Stimulated activated CD4-positive, alpha-beta T cell treated with anti-CD3 and anti-CD28 coated beads, TNF-alpha, amount 100 ng/mL, for 24 hours (primary cell): ENCODE data around the gene COLEC12.

ENCODE experiments used
- DNase-seq, 3 experiments: peaks; one replicate each; pipeline ENCODE4 v3.0.0-alpha.2; 2020; ENCODE audit warnings: low read depth in 3 of 3

Gene COLEC12

DNA sequence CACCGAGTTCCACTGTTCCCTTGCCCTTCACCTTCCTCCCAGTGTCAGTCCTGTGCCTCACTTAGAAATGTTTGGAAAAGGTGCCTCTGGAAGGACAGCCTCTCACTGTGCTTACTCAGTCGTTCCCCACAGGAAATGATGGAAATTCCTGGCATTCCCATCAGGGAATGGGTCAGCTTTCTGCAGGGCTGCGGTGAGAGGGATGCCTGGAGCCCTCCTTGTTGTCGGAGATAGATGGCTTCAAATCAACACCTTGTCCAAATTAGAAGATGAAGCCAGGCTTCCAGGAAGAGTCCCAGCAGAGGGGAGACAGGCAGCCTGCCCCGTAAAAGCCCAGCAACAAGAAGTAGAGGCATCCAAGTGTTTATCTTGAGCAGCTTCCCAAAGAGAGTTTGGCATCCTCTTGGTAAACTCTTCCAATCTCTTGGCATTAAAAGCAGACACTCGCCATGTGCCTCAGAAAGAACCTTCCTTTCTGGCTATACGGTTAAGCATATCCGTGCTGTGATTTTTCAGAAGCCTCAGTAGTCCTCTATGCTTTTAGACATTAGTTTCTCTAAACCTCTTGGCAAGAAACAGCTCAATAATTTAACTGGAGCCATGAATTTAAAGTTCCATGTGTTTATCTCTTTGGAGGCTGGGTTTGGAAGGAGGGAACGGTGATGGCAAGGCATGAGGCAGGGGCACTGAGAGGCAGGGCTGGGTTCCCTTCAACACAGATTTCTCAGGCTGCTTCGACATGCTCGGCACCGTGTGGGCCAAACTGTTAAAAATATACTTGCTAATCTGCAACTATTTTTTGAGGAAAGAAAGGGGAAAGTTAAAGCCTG lies 25.1 kb downstream of the COLEC12 start:
- no peak for DNase-seq

DNA sequence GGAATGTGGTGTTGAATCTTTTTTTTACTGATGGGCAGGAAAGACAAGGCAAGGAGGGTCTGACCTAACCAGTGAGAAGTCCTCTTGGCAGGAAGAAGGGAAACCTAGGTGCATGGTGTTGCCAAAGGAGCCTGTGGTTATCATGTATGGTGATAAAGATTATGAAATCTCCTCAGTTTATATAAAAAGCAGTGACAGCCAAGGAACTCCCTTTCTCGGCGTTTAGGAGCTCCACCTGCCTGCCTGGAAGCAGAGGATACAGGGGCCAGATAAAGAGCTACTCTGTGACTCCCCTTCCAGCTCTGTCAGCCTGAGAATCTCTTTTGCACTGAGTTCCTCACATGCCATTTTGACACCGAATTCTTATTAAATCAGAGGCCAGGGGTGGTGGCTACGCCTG lies 26.1 kb downstream of the COLEC12 start:
- DNase-seq: no peak

DNA sequence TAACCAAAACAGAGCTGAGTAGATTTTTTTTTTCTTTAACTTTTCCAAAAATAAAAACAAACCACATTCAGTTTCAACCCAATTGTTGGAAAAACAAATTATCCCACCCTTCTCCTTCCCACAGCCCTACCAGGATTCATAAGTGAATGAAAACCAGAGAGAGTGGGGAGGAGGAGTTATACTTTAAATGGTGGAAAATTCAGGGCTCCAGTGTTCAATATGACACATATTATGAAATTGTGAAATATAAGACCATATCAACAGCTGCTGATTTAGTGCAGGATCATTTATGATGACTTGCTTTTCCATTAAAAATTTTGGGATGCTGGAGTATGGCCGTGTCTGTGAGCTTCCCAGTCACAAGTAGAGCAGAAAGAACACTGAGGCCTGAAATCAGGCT lies 26.7 kb downstream of the COLEC12 start:
- DNase-seq: no peak

DNA sequence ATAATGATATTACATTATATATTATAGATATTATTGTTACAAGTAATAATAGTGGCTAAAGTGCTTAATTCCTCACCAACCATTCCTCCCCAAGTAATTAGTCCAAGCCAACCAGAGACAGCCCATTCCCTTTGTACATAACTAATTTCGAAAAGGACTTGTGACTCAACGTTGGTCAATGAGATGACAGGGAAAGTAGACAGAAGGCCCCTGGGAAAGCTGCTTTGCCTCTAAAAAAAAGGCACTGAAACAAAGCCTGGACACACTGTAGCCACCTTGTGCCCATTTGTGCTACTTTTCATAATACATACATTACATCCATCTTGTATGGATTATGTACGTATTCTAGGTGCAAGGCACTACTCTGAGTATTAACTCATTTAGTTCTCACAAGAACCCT lies 28.8 kb downstream of the COLEC12 start:
- no peak for DNase-seq

DNA sequence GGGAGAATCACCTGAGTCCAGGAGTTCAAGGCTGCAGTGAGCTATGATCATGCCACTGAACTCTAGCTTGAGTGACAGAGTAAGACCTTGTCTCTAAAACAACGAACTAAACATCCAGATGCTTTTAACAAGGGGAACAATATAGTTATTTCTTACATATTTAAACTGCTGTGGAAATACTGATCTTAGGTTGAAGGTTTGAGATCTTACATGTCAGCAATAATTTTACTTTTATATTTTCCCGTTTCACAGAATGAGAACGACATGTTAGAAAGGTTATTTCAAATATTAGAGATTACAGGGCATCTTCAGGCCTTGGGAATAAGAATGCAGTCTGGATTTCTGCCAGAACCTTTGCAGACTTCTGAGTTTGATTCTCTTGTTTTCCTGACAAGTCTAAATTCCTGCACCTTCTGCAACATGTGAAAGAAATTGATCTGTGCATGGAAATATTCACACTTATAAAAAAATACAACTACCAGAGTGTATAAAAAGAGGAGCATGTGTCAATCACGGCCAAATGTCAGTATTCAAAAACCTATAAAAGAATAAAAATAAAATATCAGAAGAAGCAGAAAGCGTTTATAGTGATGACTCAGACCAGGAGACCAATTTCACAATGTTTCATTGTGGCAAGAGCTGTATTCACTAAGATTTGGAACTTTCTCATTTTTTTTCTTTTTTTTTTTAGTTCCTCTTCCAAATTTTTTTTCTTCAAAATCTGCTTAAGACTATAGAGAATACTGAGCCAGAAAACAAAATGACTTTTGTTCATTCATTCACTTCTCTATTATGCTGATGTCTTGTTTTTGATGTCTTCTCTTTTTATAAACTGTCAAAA lies 29.6 kb downstream of the COLEC12 start:
- no peak for DNase-seq

DNA sequence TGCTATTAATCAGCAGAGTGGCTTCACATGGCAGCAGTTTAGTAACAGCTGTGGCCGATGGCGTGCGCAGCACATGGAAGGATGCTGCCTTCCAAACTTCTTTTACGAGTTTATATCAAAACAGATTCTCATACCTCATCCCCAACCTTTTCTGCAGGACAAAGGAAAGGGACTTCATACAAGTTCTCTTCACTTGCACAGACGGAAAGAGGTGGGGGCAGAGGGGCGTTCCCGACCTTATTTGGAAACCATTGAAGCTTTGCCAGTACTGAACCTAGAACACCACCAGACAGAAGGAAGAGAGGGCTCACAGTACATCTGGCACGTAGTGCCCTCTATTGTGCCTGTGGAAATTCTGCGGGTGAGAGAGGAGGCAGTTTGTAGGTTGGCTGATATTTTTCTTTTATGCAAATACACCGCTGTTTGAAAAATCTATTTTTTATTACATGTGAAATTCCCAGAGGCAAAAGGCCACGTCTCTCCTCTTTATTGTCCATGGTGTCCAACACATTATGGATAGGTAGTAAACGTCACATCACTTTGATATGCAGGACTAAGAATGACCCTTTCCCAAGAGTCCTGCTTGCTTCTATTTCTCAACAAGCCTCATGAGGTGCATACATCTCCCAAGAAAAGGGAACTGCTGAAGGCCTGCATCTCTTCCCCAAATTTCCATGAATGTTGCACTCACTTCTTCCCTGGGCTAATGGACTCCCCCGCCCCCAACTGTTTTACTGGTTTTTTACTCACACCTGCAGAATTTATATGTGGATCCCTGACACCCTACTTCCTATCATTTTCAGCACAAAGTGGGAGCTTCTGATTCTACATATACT lies 31.3 kb downstream of the COLEC12 start:
- DNase-seq: no peak

DNA sequence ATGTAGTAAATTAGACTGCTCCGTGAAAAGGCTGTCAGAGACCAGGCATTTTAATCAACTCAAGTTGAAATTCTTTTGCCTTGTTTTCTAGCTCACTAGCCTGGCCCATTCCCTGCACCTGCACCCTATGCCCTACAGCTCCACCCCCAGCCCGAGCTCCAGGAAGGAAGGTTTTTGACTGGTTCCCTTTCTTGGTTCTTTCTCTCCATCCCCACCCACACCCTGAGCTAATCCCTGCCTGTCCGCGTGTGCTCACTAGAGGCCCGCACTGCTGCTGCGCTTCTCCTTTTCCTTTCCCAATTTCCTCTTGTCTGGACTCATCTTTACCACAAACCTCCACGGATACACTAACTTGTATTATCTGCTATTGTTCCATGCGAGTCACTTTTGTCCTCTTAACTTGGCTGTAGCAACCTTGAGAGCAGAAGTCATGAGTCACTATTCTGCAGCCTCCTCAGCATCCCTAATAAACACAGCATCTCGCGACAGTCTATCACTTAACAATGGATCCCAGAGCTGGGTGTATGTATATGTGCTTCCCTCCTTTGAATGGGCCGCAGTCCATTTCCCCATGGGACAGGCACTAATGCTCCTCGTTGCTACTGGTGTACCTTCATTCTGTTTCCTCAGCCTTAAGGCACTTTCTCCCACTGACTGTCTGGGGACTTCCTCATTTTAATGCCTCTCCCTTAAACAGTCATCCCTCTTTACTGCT lies 36.5 kb downstream of the COLEC12 start:
- no peak for DNase-seq

DNA sequence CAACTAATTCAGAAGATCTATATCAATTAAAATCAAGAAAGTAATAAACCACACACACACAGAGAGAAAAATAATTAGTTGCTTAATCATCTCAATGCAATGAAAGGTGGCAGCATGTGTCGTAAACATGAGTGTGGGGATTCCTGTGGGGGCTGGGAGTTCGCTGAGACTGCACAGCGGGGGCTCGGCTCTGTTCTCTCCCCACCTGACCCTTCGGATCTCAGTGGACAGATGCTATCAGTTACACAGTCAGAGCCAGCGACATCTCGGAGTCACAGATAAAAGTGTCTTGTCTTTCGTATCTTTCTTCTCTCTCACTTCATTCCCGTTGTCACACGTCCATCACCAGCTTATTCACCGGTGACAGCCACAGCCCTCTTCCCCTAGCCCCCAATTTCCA lies 37.1 kb downstream of the COLEC12 start:
- DNase-seq: no peak

DNA sequence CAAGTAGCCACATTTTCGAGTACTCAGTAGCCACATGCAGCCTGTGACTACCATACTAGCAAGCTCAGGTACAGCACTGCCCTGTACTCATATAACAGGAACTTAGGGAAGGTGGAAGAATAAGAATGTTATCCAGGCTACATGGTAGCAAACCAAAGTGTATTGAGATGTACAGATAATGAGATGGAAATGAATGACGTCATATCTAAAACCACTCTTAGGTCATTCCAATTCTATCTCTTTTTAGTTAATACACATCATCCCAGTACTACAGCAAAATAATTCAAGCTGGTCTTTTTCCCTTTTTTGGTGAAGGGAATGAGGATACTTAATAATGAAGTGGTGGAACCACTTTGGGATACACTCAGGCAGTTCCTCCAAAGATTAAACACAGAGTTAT lies 38.7 kb downstream of the COLEC12 start:
- no peak for DNase-seq

DNA sequence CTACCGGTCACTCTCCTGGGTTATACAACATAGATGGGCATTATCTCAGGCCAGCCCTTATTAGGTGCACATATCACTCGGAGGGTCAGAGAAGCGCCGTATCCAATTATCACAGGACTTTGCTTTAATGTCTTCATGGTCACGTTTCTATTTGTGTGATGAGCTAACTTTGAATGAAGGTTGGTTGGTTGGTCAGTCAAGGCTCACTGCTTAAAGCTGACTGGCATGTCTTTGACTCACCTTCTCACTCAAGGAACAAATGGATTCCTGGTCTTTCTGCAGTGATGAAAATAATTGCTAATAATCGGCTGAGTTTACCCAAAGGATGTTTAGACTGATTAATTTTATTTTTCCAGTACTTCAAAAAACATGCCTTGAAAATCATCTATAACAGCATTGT lies 39.7 kb downstream of the COLEC12 start:
- DNase-seq: no peak

DNA sequence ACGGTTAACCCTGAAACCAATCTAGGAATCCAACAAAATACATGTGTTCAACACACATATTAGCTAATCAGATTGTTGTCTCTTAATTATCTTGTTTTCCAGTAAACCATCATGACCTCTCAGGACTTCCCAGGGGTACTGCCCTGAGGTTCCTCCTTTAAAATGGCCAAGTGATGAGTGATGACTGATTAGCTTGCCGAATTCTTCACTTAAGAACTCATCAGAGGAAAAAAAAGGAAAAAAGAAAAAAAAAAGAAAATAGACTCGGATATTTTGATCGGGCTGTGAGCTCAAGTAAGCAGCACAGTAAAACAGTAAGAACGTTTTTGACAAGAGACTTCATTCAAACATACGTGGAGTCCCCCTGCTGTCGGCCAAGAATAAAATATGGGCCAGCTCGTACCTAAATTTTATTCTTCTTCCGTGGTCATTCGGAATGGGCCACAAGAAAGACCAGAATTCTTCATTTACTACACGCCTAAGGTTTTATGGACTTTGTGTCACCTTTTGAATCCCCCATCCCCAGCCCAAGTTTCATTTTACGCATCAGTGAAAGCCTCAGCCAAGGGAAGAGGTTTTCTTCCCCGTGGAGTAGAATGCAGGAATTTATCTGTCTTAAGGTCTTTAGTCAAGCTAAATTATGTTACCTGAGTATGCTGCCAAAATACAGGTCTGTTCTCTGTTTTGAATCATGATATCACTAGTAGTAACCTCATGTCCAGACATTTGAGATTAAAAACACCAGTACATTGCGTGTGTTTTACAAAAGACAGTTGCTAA lies 40.5 kb downstream of the COLEC12 start:
- no peak for DNase-seq

DNA sequence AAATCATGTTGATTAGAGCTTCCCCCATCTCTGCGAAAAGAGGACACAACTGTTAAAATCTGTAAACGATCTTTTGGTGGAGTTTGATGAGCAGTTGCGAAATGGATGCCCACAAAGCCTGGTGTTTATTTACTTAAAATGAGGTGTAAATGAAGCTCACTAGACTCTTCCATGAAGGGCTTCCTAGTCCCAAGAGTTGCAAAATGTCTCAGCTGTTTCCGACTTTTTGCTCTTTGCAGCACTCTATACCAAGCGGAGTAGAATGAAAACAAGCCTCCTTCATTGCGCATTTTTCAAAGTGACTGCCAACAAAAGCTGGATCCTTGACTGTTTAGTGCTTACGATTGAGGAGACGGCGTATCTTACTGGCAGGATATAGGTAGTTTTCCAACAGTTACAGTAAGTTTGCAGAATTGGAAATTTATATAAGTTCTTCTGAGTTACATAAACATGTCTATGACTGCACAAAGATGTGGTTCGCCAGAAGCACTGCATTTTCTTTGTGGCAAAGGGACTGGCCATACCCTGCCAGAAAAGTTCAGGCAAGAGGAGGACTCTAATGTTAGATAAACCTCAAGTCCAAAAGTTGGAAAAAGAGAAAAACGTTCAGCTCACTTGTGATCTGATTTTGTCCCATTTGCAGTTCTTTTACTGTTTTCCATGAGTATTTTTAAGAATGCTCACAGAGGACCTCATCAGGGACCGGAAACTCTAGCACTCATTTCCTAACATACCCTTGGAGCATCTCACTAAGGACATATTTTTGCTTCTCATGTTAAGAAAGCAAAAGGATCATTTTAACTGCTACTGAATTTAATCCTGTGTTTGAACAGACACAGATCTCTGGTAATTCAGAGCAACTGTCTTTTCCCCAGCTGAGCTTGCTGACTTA lies 42.7 kb downstream of the COLEC12 start:
- no peak for DNase-seq

DNA sequence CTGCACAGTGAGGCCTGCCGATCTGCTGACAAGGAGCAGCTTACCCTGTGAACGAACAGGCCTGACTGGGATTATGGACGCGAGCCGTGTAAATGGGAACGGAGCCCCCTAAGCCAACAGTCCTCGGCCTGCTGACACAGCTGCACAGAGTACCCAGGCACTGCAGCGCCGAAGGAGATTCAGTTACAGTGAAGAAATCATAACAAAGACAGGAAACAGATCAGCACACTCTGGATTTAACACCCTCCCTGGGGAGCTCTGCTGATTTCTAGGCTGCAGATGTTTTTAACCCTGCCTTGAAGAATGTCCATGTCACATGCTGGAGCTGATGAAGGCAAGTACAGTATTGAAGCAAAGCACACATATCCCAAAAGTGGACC lies 43.4 kb downstream of the COLEC12 start:
- no peak for DNase-seq

DNA sequence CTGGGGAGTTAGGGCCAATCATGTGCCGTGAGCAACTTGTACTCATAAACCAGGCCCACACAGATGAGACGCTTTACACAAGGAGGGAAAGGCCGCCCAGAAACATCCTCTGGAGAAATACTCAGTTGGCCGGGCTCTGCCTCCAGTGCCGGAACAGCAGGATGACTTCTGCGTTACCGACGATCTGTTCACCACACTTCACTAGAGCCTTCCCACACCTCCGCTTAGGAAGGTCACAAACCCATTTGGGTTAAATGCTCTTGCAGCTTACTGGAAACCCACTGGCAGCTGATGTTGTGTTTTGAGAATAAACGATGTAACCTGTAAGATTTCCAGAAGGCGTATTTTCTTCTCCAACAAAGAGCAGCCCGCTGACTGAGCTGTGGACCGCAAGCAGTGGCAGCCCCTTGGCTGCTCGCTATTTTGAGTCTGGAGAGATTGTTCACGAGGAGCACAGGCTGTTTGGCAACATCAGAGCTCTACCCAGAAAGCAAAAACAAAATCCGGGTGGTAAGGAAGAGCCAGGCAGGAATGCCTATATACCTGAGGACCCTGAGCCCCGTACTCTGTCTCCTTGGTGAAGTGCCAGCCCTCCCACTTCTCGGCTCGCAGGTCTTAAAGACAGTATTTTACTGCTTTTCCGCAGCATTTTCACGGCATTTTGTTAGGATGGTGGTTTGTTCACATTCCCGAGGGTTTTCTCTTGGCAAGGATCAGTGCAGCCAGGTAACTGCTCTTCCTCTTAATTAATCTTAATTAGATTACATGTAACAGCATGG lies 44.0 kb downstream of the COLEC12 start:
- no peak for DNase-seq

DNA sequence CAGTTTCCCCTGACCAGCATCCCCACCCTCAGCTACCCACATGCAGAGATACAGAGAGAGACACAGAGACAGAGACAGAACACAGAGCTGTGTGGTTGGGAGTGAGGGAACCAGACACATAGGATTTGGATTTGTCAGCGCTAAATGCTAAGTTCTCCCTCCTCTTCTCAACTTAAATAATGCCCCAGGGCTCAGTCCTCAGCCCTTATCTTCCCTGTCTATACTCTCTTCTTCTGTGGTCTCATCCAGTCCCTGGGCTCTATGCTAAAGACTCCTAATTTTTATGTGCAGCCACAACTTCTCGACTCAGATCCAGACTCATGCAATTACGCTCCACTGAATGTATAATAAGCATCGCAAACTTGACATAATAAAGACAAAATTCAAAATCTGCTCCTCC lies 47.1 kb downstream of the COLEC12 start:
- no peak for DNase-seq

DNA sequence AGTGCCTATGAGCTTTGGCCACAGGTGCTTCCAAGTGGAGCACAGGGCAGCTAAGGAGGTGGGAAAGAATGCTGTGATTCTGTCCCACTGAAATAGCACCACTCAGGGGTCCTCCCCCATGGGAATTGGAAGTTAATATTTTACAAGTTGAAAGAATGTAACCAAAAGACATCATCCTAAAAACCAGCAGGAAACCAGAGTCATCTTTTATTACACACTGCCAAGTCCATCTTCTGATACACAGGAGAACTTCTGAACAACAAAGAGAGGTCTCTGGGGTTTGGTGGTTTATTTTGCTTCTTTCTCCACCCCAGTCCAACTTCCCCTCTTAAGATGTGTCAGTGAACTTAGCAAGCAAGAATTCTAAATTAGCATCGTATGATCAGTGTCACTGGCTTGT lies 47.7 kb downstream of the COLEC12 start:
- DNase-seq: no peak

DNA sequence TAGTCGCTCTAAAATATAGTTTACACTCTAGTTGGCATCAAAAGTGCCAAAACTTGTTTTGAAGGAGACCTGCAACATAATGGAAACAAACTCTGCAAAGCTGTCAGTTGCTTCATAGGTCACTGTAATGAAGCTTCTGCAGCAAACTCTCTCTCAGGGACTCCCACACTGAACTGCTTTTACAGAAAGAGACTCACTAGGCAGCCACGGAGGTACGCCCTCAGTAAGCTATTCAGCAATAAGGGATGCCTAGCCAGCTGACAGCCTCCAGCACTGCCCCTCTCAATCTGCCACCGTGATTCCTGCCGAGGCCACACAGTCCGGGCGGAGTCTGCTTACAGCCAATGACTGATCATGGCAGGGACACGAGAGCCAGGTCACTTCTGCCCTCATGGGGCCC lies 51.1 kb downstream of the COLEC12 start:
- no peak for DNase-seq

DNA sequence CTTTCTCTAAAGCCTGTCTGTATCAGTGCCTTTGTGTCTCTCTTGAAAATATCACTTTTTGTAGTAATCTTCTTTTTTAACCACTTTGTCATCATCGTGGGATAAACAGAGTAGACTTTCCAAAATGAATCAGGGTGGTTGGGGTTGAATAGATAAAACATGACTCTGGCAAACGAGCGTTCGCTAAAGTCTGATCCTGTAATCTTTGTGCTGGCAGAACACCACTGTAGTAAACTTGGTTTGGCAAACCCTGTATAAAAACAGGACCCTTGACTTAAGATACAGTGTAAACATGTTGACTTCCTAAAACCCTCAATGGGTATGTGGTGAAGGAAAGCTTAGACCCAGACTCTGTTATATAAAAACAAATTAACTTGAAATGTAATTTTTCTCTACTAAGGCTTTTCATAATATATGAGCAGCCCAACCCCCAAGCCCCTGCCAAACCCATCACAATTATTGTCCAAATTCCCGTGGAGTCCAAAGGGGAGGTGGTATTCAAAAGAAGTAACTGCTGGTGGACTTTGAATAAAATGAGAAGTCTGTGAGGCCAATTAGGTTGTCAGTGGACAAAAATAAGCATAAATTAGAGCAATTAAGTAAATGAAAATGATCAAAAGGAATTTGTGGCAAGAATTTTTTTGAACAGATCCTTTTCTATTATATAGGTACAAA lies 52.2 kb downstream of the COLEC12 start:
- no peak for DNase-seq
